Glomerular visceral epithelial cell (primary cell): ENCODE measurements around the gene FJX1.
A peak's percentile ranks its signal among the peaks of the same experiment; 100 is the strongest.

Source experiments
- DNase-seq: peaks from one replicate; pipeline ENCODE4 v3.0.0-alpha.2; 2016; ENCODE audit errors: extremely low spot score

The FJX1 gene

GRCh38 chr11:35617687-35618496 lies at the start of gene FJX1:
FJX1 (plus strand) TSS chr11:35618460; CDS start chr11:35618637, 177 bp downstream.
- peak; percentile 86 for DNase-seq

GRCh38 chr11:35571696-35572095 lies 46.6 kb upstream of the FJX1 start:
- DNase-seq = no peak

- DNase-seq = peak; percentile 42
Observed at GRCh38 chr11:35579557-35580396, 38.5 kb upstream of the FJX1 start.

GRCh38 chr11:35580397-35580781 lies 37.9 kb upstream of the FJX1 start:
- no peak for DNase-seq

- DNase-seq = no peak
Observed at GRCh38 chr11:35582033-35582432, 36.2 kb upstream of the FJX1 start.

GRCh38 chr11:35583126-35583525 lies 35.1 kb upstream of the FJX1 start:
- no peak for DNase-seq

GRCh38 chr11:35583843-35584242 lies 34.4 kb upstream of the FJX1 start:
- no peak for DNase-seq

- DNase-seq = no peak
Observed at GRCh38 chr11:35584321-35584720, 33.9 kb upstream of the FJX1 start.

- no peak for DNase-seq
Observed at GRCh38 chr11:35585416-35585815, 32.8 kb upstream of the FJX1 start.

GRCh38 chr11:35586222-35586621 lies 32.0 kb upstream of the FJX1 start:
- DNase-seq = no peak

- DNase-seq = no peak
Observed at GRCh38 chr11:35587972-35588371, 30.3 kb upstream of the FJX1 start.

GRCh38 chr11:35588627-35589026 lies 29.6 kb upstream of the FJX1 start:
- DNase-seq = no peak

GRCh38 chr11:35589281-35589680 lies 29.0 kb upstream of the FJX1 start:
- no peak for DNase-seq

- no peak for DNase-seq
Observed at GRCh38 chr11:35590412-35590811, 27.8 kb upstream of the FJX1 start.

- peak; percentile 86 for DNase-seq
Observed at GRCh38 chr11:35593143-35593542, 25.1 kb upstream of the FJX1 start.

- DNase-seq = no peak
Observed at GRCh38 chr11:35594680-35595079, 23.6 kb upstream of the FJX1 start.

GRCh38 chr11:35598254-35599125 lies 19.8 kb upstream of the FJX1 start:
- DNase-seq = peak; percentile 68

GRCh38 chr11:35600331-35600838 lies 17.9 kb upstream of the FJX1 start:
- DNase-seq = no peak

- DNase-seq = no peak
Observed at GRCh38 chr11:35602160-35602793, 16.0 kb upstream of the FJX1 start.

GRCh38 chr11:35602979-35603378 lies 15.3 kb upstream of the FJX1 start:
- DNase-seq = no peak

- DNase-seq = no peak
Observed at GRCh38 chr11:35605706-35606105, 12.6 kb upstream of the FJX1 start.
